ENCODE data around the gene CBX1. TPM values are rescaled to one million over a fixed set of nuclear protein-coding genes. Genes with fewer than 3 reads are reported as not detected.

The CBX1 gene
- total RNA-seq, 1 donor from 2014 or later = 181 TPM

DNA sequence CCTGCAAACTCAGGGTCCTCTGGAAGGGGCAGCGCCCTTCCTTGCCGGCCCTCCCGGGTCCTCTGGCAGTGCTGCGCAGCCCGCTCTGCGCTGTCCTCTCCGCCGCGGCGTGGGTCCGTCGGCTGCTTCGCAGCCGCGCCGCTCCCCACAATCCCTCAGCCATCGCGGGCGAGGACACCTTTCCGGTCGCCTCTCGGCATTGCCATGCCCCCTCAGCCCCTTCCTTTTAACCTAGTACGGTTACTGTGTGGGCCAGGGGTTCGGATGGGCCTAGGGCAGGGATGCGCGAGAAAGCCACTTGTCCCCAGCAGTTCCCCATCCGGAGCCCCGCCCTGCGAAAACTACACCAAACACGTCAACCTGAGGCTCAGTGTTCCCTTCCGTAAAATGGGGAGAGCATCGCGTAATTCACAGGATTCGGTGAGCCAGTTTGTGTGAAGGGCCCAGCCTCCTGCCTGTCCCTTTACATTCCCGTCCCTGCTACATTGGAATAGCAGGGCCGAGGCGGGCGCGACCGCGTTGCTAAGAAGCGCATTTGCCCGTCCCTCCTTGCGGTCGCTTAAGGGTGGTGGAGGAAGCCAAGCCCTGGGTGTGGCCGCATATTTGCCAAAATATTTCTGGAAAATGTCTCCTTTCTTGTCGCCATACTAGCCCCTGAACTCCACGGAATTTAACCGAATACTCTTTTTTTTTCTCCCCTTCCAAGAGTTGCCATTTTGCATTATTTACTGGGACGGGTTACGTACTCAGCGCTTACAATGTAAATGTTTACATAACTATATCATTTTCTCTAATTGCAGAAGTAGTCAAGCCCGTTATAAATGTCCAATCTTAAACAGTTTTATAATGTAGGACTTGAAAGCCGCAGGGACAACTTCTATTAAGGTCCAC is 76.9 kb downstream of the CBX1 start:
- Mint-ChIP-seq H3K36me3 (ENCODE audit: insufficient read depth) (no peaks in the 10 kb centered on the region), H3K9me3 (ENCODE audit: low read depth) (no peaks in the 10 kb centered on the region), H3K4me1 (ENCODE audit: low read depth) (peaks cover 14% of the 10 kb centered on the region), H3K4me3 (ENCODE audit: low read depth) (peak overlapping the region; percentile 65), H3K27ac (peak overlapping the region; percentile 64), H3K27me3 (peaks cover 57% of the 10 kb centered on the region)
- TF ChIP-seq, protein P1, sequence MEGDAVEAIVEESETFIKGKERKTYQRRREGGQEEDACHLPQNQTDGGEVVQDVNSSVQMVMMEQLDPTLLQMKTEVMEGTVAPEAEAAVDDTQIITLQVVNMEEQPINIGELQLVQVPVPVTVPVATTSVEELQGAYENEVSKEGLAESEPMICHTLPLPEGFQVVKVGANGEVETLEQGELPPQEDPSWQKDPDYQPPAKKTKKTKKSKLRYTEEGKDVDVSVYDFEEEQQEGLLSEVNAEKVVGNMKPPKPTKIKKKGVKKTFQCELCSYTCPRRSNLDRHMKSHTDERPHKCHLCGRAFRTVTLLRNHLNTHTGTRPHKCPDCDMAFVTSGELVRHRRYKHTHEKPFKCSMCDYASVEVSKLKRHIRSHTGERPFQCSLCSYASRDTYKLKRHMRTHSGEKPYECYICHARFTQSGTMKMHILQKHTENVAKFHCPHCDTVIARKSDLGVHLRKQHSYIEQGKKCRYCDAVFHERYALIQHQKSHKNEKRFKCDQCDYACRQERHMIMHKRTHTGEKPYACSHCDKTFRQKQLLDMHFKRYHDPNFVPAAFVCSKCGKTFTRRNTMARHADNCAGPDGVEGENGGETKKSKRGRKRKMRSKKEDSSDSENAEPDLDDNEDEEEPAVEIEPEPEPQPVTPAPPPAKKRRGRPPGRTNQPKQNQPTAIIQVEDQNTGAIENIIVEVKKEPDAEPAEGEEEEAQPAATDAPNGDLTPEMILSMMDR (IDR thresholded peaks at IDR 0.05; ENCODE audit: unreplicated experiment) = no peak
- no peak for DNase-seq (ENCODE audit: low spot score, unreplicated experiment)

DNA sequence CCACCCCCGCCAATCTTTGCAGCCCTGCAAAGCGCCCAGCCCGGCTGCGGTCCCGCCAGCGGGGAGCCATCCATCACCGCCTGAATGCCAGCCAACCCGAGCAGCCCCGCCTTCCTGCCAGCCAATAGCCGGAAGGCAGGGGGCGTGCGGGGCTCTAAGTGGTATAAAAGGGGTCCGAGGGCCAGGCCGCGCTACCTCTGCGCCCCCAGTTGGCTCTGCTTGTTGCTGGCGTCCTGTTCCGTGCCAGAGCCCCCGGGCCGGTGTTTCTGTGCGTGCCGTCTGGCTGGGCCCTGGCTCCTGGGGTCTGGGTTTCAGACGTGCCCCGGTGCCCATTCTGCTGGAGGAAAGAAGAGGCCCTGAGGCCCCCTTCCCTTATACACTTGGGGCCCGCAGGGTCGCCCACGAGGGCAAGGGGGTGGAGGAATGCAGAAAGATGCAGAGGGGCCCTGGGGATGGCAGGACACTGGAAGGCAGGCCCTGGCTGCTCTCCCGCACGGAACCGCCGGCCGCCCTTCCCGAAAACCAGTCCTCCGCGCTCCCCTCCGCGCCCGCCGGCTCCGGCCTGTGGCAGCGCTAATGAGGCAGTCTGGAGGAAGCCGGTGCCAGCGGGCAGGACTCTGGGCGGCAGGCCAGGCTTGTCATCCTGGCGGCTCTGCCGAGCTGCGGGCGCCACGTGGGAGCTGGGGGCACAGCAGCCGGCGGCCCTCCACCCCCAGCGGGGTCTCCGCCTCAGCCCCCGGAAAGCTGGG is 77.7 kb downstream of the CBX1 start:
- TF ChIP-seq, protein P1 (IDR thresholded peaks at IDR 0.05; ENCODE audit: unreplicated experiment) = peak; percentile 26
- peak overlapping the region; percentile 64 for H3K4me3 Mint-ChIP-seq (ENCODE audit: low read depth)
- H3K27me3 Mint-ChIP-seq = peaks cover 55% of the 10 kb centered on the region
- peaks cover 14% of the 10 kb centered on the region for H3K4me1 Mint-ChIP-seq (ENCODE audit: low read depth)
- H3K9me3 Mint-ChIP-seq (ENCODE audit: low read depth) = no peaks in the 10 kb centered on the region
- H3K36me3 Mint-ChIP-seq (ENCODE audit: insufficient read depth) = no peaks in the 10 kb centered on the region
- peak; percentile 63 for DNase-seq (ENCODE audit: low spot score, unreplicated experiment)
- H3K27ac Mint-ChIP-seq = no peak overlapping the region

DNA sequence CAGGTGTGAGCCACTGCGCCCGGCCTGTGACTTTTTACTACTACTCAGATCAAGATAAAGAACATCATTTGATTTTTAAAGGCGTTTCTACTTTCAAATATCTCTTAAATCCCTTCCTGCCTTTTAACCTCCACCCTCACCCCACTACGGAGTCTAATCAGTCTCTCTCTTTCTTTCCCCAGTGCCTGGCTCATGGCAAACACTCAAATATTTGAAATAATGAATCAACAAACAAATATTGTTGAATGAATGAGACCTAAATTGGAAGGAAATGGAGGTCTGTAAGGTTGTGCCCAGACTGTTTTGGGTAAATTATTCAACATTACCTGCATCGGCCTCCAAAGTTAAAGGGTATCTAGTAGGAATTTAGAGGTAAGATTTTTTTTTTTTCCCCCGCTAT is 78.4 kb downstream of the CBX1 start:
- no peak for DNase-seq (ENCODE audit: low spot score, unreplicated experiment)
- no peak overlapping the region for H3K27ac Mint-ChIP-seq
- peaks cover 16% of the 10 kb centered on the region for H3K4me1 Mint-ChIP-seq (ENCODE audit: low read depth)
- H3K4me3 Mint-ChIP-seq (ENCODE audit: low read depth) = peak overlapping the region; percentile 16
- no peaks in the 10 kb centered on the region for H3K9me3 Mint-ChIP-seq (ENCODE audit: low read depth)
- TF ChIP-seq, protein P1 (IDR thresholded peaks at IDR 0.05; ENCODE audit: unreplicated experiment) = no peak
- H3K36me3 Mint-ChIP-seq (ENCODE audit: insufficient read depth) = no peaks in the 10 kb centered on the region
- H3K27me3 Mint-ChIP-seq = peaks cover 52% of the 10 kb centered on the region

DNA sequence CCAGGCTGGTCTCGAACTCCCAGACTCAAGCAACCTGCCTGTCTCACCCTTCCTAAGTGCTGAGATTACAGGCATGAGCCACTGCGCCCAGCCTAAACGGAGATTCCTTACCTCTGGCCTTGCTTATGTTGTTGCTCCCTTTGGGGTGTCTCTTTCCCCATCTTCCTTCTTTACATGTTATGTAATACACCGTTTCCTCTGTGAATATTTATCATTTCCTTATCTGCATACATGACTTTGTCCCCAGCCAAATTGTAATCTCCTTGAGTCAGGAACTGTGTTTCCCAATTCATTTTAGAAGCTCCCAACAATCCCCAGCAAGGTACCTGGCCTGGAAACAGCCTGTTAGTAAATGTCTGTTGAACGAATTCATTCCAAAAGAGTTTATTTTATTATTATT is 79.3 kb downstream of the CBX1 start:
- H3K36me3 Mint-ChIP-seq (ENCODE audit: insufficient read depth) = no peaks in the 10 kb centered on the region
- DNase-seq (ENCODE audit: low spot score, unreplicated experiment) = no peak
- TF ChIP-seq, protein P1 (IDR thresholded peaks at IDR 0.05; ENCODE audit: unreplicated experiment) = no peak
- no peak overlapping the region for H3K4me3 Mint-ChIP-seq (ENCODE audit: low read depth)
- H3K27ac Mint-ChIP-seq = no peak overlapping the region
- H3K4me1 Mint-ChIP-seq (ENCODE audit: low read depth) = peaks cover 19% of the 10 kb centered on the region
- no peaks in the 10 kb centered on the region for H3K9me3 Mint-ChIP-seq (ENCODE audit: low read depth)
- peaks cover 46% of the 10 kb centered on the region for H3K27me3 Mint-ChIP-seq

Small RNAs within 50 kb of the gene (microRNA-seq; reads per million reads assigned to microRNA genes)
- gene MIR152 (ENCODE audit: borderline number of aligned reads, unreplicated experiment) = 27.5 reads per million, percentile 35 among the genes with 10 or more reads in this experiment

Other genes with a start within 250 kb of the CBX1 start
- gene SP2, start 205.2 kb downstream of the CBX1 start, total RNA-seq = 16.0 and 18.6 TPM in 2 replicates
- 11.9 and 12.2 TPM in 2 replicates for gene PNPO, start 159.9 kb downstream of the CBX1 start, total RNA-seq
- gene PRR15L, start 143.6 kb downstream of the CBX1 start, total RNA-seq = 32.2 and 36.1 TPM in 2 replicates
- gene CDK5RAP3, start 130.4 kb downstream of the CBX1 start, total RNA-seq = 336 and 344 TPM in 2 replicates
- gene COPZ2, start 63.7 kb downstream of the CBX1 start, total RNA-seq = 0.64 TPM in 1 of 2 replicates, not detected in the other
- gene NFE2L1, start 53.1 kb downstream of the CBX1 start, total RNA-seq = 123 and 124 TPM in 2 replicates
- gene SNX11, start 6.3 kb upstream of the CBX1 start, total RNA-seq = 16.8 and 19.4 TPM in 2 replicates

All from progenitor cell of endocrine pancreas (in vitro differentiated cells).